ELR (cell line): ENCODE results near the gene VAV3.

ENCODE experiments used
- DNase-seq: peaks from one replicate; pipeline ENCODE4 v3.0.0-alpha.2; 2015; ENCODE audit warnings: low read depth

Gene VAV3

GRCh38 chr1:107637101-107637500 is 327.9 kb downstream of the VAV3 start:
- no peak for DNase-seq

GRCh38 chr1:107633596-107633995 is 331.4 kb downstream of the VAV3 start:
- no peak for DNase-seq

DNA sequence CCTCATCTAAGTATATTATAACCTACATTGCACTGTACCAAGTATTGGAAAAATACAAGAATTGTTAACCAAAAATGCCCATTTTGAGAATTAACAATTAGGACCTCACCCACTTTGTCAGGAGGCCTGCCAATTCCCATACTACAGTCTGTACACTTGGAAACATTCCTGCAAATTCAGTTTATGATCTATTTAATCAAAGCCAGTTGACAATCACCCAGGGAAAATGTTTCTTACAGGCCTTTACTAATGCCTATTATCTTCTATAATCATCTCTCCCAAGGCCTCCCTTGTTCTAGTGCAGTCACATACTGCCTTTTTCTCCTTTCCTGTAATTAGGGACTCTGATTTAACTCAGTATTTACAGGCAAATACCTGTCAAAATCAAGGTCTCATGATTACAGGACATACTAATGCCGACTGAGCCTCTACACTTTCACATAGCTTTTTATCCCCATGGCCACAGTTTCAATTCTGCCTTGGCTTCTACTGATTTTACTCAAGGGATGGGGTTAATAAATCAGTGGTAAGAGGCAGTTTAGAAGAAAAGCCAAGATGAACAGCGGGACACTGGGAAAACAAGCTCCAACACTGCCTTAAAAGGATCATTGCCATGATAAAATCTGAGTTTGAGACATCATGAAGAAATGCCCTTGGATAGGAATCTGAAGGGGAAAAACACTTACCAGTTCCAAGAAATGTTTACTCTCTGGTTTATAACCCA is 338.7 kb downstream of the VAV3 start:
- DNase-seq: no peak

DNA sequence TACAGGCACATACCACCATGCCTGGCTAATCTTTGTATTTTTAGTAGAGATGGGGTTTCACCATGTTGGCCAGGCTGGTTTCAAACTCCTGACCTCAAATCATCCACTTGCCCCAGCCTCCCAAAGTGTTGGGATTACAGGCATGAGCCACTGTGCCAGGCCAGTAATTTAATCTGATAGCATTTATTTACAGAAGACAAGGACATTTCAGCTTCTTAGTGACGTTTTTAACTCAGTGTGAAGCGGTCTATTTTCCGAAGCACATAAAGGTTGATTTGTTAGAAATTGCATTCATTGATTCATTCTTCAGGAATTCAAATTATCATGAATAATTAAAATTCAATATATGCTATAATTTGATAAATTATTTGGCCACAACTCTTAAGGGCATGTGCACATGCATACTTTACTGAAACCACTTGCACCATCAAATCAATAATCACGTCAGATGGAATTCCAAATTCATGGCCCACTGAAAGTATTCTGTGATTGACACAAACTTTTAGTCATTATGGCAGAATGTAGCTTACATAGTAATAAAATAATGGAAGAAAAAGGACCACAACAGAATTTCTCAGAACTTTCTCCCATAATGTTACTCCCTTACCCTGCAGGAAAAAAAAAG is 339.5 kb downstream of the VAV3 start:
- no peak for DNase-seq

DNA sequence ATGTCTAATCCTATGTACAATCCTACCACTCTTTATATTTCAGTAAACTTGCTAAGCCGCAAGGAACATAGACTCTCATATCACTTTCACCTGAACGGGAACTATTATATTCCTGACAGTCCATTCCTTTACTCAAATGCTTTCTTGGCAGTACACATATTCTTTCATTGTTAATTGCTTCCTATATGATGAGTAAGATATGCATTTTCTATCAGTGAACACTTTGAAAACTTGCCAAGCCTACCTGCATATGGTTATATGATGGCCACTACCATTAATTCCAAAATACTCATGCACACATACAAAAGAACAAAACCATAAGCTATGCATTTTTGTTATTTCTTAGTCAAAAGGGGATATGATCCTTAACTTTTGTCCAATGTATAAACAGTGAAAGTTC is 341.5 kb downstream of the VAV3 start:
- no peak for DNase-seq

DNA sequence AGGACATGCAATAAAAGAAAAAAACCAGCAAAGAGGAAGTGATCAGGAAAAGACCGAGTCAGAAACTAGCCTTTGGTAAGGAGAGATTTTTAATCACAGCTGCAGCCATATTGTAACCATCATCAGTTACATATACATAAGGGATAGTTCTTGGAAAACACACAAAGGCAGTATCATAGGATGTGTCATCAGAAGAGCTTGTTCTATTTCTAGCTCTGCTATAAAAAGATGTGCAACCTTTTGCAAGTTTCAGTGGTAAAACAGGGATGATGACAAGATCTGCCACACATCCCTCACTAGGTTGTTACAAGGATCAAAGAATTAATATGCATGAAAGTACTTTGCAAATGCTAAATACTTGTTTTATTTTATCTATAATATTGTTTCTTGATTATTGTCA is 342.0 kb downstream of the VAV3 start:
- no peak for DNase-seq

DNA sequence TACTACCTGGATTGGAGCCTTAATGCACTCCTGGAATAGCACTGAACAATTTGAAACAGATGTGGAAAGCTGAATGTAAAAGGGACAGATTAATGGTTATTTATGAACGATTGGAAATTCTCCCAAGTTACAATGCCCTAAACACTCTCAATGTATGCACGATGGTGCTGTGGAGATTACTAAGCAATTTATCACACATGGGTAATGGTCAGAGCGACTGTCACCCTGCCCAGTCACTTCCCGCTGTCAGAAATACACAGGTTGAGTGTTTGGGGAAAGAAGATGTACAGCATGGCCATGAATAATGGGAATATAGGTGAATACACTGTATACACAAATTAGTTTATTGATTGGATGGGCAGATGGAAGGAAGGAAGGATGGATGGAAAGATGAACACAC is 342.4 kb downstream of the VAV3 start:
- DNase-seq: no peak

DNA sequence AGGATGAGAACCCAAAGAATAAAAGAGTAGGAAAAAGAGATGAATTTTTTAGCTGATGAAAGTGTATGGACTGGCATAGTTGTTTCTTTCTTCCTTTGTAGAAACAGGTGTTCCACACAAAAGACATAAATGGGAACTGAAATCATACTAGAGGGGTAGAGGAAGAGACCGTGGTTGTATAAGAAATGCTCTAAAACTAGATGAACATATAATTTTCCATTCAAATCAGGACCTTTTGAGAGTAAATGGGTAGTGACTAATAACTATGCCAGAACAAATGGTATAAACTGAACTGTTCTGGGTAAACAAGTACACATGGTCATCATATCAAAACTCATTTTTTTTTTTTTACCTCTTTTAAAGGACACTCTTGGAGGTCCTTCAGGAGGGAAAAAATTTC is 344.2 kb downstream of the VAV3 start:
- DNase-seq: no peak

DNA sequence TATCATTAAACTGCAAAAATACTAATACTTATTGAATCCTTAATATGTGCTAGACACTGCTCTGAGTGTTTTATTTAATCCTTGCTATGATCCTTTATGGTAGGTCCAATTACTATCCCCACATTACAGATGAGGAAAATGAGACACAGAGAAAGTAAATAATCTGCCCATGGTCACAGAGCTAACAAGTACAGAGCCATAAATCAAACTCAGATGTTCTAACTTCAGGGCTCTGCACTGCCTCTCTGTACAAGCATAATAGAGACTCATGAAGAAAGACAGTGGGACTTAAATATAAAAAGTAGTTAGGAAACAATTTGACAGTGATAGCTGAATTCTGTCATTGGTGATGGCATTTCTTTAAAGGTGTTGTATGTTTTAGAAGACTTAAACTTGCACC is 346.4 kb downstream of the VAV3 start:
- DNase-seq: no peak

DNA sequence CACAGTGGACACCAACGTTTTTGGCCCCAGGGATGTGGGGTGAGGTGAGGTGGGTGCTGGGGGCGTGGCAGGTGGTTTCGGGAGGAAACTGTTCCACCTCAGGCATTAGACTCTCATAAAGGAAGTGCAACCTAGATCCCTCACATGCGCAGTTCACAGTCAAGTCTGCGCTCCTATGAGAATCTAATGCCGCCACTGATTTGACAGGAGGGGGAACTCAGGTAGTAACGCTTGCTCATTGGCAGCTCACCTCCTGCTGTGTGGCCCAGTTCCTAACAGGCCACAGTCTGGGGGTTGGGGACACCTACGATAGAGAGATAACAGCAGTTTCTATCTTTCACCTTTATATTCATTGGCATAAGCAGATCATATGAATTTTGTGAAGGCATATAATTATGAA is 347.1 kb downstream of the VAV3 start:
- DNase-seq: no peak

- no peak for DNase-seq
Measured at GRCh38 chr1:107617456-107617855, 347.5 kb downstream of the VAV3 start.

DNA sequence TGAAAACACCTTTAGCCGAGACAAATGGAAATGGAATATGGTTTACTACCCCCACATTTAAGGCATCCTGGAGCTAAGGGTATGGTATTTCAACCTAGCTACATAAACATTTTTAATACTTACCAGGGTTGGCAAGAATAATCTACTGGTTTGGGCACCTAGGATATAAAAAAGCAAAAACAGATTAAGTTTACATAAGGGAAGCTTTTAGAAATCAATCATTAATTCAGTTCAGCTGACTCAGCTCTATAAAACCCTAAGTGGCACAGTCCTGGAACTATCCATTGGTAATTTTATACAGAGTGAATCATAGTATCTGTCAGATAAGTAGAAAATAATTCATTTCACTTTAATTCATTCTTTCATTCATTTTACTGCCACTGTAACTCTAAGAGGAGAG is 355.2 kb downstream of the VAV3 start:
- DNase-seq: no peak

DNA sequence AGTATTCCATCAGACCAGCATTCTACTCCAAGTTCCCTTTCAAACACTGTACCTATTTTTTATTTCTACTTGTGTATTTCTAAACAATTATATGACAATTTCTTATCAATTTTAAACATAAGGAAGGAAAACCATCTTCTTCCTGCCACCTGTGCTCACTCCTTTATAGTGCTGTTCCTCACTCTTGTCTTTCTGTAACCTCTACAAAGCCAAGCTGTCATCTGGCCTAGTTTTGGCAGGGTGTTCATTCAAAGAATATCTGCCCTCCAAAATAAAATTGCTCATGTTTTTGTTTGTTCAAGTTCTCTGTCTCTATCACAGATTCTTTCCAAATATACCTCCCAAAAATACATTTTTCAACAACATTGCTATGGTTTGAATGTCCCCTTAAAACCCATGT is 360.2 kb downstream of the VAV3 start:
- no peak for DNase-seq

- no peak for DNase-seq
Measured at GRCh38 chr1:107600607-107601160, 364.3 kb downstream of the VAV3 start.

- DNase-seq: no peak
Measured at GRCh38 chr1:107599220-107599619, 365.8 kb downstream of the VAV3 start.

GRCh38 chr1:107597290-107597689 is 367.7 kb downstream of the VAV3 start:
- no peak for DNase-seq

DNA sequence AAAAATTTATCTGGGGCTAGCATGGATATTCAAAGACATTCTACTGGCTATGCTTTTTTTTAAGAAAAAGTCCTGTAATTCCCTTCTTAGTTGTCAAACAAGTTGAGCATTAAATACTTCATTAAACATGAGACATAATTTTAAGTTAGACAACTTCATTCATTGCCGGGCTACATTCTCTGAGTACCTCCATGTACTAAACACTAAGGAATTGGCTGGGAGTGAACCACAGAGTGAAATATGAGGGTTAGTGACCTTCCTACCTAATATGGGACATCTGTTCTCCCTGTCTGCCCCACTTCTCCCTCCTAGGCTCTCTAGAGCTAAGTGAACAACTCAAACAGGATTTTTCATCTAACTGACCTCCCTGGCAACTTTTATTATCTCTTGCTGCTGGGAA is 370.4 kb downstream of the VAV3 start:
- no peak for DNase-seq

- no peak for DNase-seq
Measured at GRCh38 chr1:107593501-107594209, 371.3 kb downstream of the VAV3 start.

DNA sequence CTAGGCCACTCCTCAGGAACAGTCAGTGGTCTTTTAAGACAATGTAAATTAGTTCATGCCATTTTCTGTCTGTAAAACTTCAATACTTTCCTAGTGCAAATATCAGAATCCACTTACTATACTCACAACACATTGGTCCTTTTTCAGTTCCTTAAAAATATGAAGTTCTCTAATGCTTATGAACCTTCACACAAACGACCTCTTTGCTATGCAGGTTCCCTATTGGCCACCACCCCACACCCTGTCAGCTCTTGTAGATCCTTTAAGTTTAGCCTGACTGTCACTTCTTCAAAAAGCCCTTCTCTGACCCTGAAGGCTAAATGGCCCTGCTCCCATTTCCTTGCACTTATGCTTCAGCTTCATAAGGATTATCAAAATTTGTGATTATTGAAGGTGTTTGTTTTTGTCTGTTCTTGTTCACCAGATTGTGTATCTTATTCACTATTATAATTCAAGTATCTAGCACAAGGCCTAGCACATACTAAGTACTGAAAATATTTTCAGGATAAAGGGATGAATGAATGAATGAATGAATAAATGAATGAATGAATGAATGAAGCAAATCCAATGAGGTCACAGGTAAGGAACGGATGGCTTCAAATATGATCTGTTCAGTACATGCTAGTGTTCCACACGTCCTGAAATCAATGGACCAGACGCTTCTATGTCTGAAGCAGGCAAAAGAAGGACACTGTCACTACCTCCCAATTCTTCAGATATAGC is 373.9 kb downstream of the VAV3 start:
- DNase-seq: no peak

- DNase-seq: no peak
Measured at GRCh38 chr1:107590087-107590486, 374.9 kb downstream of the VAV3 start.

GRCh38 chr1:107588321-107588720 is 376.7 kb downstream of the VAV3 start:
- DNase-seq: no peak

- DNase-seq: no peak
Measured at GRCh38 chr1:107575226-107575625, 389.8 kb downstream of the VAV3 start.
